ENCODE results near the gene KRTAP5-7. TPM values are rescaled to one million over a fixed set of nuclear protein-coding genes. Genes with fewer than 3 reads are reported as not detected.

Gene KRTAP5-7
- total RNA-seq, 2 experiments from 2014 or later: not detected

DNA sequence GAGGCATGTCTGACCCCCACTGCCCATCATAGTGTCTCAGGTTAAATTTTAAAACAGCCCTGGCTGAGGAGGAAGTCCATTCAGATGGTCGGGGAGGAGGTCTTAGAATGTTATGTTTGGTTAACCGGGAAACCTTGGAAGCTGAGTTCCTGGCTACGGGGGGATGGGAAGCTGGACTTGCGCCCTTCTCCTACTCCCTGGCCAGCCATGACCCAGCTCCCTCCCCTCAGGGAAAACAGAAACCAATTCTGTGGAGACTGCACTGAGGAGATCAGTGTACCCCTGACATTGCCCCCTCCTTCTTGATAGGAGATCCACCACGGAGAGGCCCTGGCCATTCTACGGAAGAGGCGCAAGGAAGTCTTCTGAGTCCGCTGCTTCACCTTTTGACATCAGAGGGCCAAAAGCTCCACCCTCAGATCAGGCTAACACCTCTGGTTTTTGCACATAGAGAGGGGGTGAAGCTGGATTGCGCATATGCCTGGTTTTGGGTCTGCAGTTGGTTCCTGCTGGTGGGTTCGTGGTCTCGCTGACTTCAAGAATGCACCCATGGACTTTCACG is 18.4 kb downstream of the KRTAP5-7 start:
- H3K27me3 Mint-ChIP-seq: peaks cover 23% of the 10 kb centered on the region
- CTCF ChIA-PET: no interaction called here
- H3K36me3 Mint-ChIP-seq: peaks cover 1% of the 10 kb centered on the region
- no peak overlapping the region for H3K4me3 Mint-ChIP-seq
- peaks cover 2% of the 10 kb centered on the region for H3K9me3 Mint-ChIP-seq (ENCODE audit: low read depth)
- no peak overlapping the region for H3K27ac Mint-ChIP-seq
- ATAC-seq (no peak), DNase-seq (no peak)
- H3K4me1 Mint-ChIP-seq: peaks cover 7% of the 10 kb centered on the region

DNA sequence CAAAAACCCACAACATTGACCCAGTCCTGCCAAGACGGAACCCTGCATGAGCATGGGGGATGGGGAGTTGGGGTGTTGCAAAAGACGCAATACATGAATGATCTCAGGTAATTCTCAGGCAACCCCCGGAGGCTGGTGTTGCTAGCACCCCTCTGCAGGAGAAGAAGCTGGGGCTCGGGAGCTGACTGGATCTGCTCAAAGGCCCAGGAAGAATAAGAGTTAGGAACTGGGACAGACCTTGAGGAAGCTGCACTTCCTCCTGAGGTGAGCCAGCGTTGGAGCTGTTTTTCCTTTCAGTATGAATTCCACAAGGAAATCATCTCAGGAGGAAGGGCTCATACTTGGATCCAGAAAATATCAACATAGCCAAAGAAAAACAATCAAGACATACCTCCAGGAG is 21.1 kb downstream of the KRTAP5-7 start, which contains the start of gene KRTAP5-9:
Gene KRTAP5-9, plus strand, starts transcription at position 301 of the 400 bp plus-strand sequence. CDS start 238 bp downstream, outside the sequence.
- CTCF ChIA-PET: no interaction called here
- no peak for DNase-seq
- Mint-ChIP-seq H3K27ac (no peak within 1 kb of the TSS), H3K9me3 (ENCODE audit: low read depth) (no peaks in the 10 kb centered on the region), H3K4me3 (no peak within 1 kb of the TSS), H3K36me3 (no peaks in the 10 kb centered on the region), H3K4me1 (peaks cover 7% of the 10 kb centered on the region), H3K27me3 (peaks cover 20% of the 10 kb centered on the region)
- ATAC-seq: no peak

DNA sequence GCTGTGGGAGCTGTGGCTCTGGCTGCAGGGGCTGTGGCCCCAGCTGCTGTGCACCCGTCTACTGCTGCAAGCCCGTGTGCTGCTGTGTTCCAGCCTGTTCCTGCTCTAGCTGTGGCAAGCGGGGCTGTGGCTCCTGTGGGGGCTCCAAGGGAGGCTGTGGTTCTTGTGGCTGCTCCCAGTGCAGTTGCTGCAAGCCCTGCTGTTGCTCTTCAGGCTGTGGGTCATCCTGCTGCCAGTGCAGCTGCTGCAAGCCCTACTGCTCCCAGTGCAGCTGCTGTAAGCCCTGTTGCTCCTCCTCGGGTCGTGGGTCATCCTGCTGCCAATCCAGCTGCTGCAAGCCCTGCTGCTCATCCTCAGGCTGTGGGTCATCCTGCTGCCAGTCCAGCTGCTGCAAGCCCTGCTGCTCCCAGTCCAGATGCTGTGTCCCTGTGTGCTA is 21.7 kb downstream of the KRTAP5-7 start:
- H3K36me3 Mint-ChIP-seq: no peaks in the 10 kb centered on the region
- H3K4me1 Mint-ChIP-seq: peaks cover 3% of the 10 kb centered on the region
- no peak for ATAC-seq
- H3K27me3 Mint-ChIP-seq: peaks cover 16% of the 10 kb centered on the region
- CTCF ChIA-PET: no interaction called here
- no peak overlapping the region for H3K27ac Mint-ChIP-seq
- no peaks in the 10 kb centered on the region for H3K9me3 Mint-ChIP-seq (ENCODE audit: low read depth)
- no peak for DNase-seq
- H3K4me3 Mint-ChIP-seq: no peak overlapping the region

DNA sequence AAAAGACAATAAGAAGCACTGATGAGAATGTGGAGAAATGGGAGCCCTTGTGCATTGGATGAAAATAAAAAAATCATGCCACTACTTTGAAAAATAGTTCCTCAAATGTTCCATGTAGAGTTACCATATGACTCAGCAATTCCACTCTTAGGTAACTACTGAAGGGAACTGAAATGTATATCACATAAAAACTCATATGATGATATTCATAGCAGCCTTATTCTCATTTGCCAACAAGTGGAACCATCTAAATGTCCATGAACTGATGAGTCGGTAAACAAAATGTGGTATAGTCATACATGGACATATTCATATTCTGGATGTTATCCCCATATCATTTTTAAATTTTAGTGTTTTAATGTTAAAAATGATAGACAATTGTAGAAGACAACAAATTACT is 24.6 kb downstream of the KRTAP5-7 start:
- peaks cover 14% of the 10 kb centered on the region for H3K27me3 Mint-ChIP-seq
- CTCF ChIA-PET: no interaction called here
- no peaks in the 10 kb centered on the region for H3K36me3 Mint-ChIP-seq
- H3K9me3 Mint-ChIP-seq (ENCODE audit: low read depth): no peaks in the 10 kb centered on the region
- ATAC-seq: no peak
- peaks cover 3% of the 10 kb centered on the region for H3K4me1 Mint-ChIP-seq
- DNase-seq: no peak
- H3K27ac Mint-ChIP-seq: no peak overlapping the region
- no peak overlapping the region for H3K4me3 Mint-ChIP-seq

DNA sequence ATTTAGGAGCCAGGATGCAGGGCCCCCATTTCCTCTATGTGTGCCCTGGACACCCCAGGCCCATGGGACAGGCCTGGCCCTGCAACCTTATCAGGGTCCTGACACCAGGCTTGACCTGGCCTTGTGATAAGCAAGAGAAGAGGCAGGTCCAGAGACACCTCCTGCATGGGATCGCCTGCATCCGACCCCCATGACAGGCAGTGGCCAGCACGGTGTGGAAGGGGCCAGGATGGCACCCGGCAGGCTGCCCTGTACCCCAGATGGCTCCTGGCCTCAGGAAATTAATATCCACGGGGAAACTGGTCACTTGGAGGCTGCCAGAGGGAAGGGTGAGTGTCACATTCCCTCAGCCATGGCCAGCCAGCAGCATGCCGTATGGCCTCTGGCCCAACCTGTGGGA is 27.9 kb downstream of the KRTAP5-7 start:
- ATAC-seq (no peak), DNase-seq (no peak)
- H3K36me3 Mint-ChIP-seq: no peaks in the 10 kb centered on the region
- H3K4me1 Mint-ChIP-seq: no peaks in the 10 kb centered on the region
- CTCF ChIA-PET: no interaction called here
- peaks cover 22% of the 10 kb centered on the region for H3K27me3 Mint-ChIP-seq
- H3K4me3 Mint-ChIP-seq: no peak overlapping the region
- no peak overlapping the region for H3K27ac Mint-ChIP-seq
- no peaks in the 10 kb centered on the region for H3K9me3 Mint-ChIP-seq (ENCODE audit: low read depth)

DNA sequence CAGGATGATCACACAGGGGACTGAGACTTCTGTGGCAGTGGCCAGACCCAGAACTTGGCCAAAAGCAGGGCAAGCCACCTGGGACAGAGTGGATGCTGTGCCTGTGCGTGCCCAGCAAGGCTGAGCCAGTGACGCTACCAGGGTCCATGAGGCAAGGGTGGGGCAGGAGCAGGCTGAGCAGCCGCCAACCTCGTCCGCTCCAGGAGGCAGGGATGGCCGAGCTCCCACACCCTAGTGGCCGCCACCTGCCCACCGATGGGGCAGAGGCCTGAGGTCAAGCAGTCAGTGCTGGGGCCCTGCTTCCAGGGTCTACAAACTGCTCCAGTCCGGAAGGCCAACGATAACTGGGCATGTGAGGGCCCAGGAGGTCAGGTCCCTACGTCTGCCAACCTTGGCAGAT is 28.4 kb downstream of the KRTAP5-7 start:
- no peaks in the 10 kb centered on the region for H3K4me1 Mint-ChIP-seq
- H3K27ac Mint-ChIP-seq: no peak overlapping the region
- H3K4me3 Mint-ChIP-seq: no peak overlapping the region
- CTCF ChIA-PET: no interaction called here
- H3K27me3 Mint-ChIP-seq: peaks cover 22% of the 10 kb centered on the region
- H3K9me3 Mint-ChIP-seq (ENCODE audit: low read depth): no peaks in the 10 kb centered on the region
- ATAC-seq (no peak), DNase-seq (no peak)
- no peaks in the 10 kb centered on the region for H3K36me3 Mint-ChIP-seq

DNA sequence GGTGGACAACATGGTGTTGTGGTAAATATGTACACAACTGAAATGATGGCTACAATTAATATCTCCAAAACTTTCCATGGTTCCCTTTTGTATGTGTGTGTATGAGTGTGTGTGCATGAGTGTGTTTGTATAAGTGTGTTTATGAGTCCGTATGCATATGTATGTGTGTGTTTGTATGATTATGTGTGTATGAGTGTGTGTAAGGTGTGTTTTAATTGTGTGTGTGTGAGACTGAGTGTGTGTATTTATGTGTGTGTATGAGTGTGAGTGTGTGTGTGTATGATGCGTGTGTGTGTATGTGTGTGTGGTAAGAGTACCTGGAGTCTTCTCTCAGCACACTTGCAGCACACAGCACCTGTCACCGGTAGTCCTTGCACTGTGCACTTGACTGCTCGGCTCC is 29.0 kb downstream of the KRTAP5-7 start:
- Mint-ChIP-seq H3K4me1 (no peaks in the 10 kb centered on the region), H3K36me3 (no peaks in the 10 kb centered on the region), H3K9me3 (ENCODE audit: low read depth) (no peaks in the 10 kb centered on the region), H3K27me3 (peaks cover 23% of the 10 kb centered on the region), H3K4me3 (no peak overlapping the region), H3K27ac (no peak overlapping the region)
- DNase-seq (no peak), ATAC-seq (no peak)
- CTCF ChIA-PET: no interaction called here

DNA sequence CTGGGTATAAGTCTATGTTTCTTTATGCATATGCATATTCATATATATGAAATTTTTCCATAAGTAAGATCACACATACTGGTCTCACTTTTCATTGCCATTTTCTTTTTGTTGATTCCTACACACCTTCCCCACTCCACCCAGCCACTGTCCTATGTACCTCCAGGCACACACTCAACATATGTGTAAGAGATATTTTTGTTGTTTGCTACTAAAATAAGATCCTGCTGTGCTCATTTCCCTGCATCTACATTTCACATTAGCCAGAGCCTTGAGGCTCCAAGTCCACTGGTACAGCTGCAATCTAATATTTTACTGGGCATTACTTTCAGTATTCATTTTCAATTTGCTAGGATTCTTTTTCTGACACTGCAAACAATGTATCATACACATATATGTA is 30.2 kb downstream of the KRTAP5-7 start:
- Mint-ChIP-seq H3K9me3 (ENCODE audit: low read depth) (no peaks in the 10 kb centered on the region), H3K4me3 (no peak overlapping the region), H3K27me3 (peaks cover 30% of the 10 kb centered on the region), H3K36me3 (no peaks in the 10 kb centered on the region), H3K27ac (no peak overlapping the region), H3K4me1 (no peaks in the 10 kb centered on the region)
- DNase-seq: no peak
- no peak for ATAC-seq
- CTCF ChIA-PET: no interaction called here

DNA sequence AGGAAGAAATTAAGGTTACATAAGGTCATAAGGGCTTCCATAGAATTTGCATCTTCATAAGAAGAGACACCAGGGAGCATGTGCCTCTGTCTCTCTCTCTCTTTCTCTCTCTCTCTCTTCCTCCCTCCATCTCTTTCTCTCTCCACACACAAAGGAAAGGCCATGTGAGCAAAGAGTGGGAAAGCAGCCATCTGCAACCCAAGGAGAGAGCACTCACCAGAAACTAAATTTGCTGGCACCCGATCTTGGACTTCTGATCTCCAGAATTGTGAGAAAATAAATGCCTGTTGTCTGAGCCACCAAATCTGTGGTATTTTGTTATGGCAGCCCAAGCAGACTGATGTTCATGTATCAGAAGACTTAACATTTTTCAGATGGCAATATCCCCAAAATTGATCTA is 31.9 kb downstream of the KRTAP5-7 start:
- ATAC-seq (no peak), DNase-seq (no peak)
- Mint-ChIP-seq H3K4me1 (no peaks in the 10 kb centered on the region), H3K27me3 (peaks cover 42% of the 10 kb centered on the region), H3K27ac (no peak overlapping the region), H3K9me3 (ENCODE audit: low read depth) (no peaks in the 10 kb centered on the region), H3K4me3 (no peak overlapping the region), H3K36me3 (no peaks in the 10 kb centered on the region)
- CTCF ChIA-PET: no interaction called here

DNA sequence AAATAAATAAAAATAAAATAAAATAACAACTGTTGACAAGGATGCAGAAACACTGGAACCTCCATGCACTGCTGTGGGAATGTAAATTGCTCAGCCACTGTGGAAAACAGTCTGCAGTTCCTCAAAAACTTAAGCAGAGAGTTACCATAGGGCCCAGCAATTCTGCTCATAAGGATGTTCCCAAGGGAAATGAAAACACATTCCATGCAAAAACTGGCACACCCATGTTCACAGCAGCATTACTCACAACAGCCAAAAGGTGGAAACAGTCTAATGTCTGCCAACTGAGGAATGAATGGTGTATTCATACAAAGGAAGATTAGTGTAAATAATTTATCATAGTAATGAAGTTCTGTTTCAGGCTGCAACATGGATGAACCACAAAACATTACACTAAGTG is 35.1 kb downstream of the KRTAP5-7 start:
- peaks cover 47% of the 10 kb centered on the region for H3K27me3 Mint-ChIP-seq
- no peak overlapping the region for H3K27ac Mint-ChIP-seq
- DNase-seq (no peak), ATAC-seq (no peak)
- CTCF ChIA-PET: no interaction called here
- H3K9me3 Mint-ChIP-seq (ENCODE audit: low read depth): no peaks in the 10 kb centered on the region
- no peaks in the 10 kb centered on the region for H3K4me1 Mint-ChIP-seq
- no peak overlapping the region for H3K4me3 Mint-ChIP-seq
- no peaks in the 10 kb centered on the region for H3K36me3 Mint-ChIP-seq

DNA sequence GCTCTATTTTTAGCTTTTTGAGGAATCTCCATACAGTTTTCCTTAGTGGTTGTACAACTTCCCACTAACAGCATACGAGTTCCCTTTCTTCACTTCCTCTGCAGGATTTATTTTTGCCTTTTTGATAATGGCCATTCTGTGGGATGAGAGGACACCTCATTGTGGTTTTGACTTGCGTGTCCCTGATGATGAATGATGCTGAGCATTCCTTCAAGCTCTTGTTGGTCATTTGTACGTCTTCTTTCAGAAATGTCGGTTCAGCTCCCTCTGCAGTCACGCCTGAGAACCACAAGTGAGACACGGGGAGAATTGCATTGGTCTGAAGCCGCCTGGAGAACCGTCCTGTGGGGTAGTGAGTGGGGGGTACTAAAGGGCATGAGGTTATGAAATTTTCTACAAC is 36.3 kb downstream of the KRTAP5-7 start:
- Mint-ChIP-seq H3K27ac (no peak overlapping the region), H3K36me3 (no peaks in the 10 kb centered on the region), H3K9me3 (ENCODE audit: low read depth) (no peaks in the 10 kb centered on the region), H3K4me3 (no peak overlapping the region), H3K27me3 (peaks cover 38% of the 10 kb centered on the region), H3K4me1 (no peaks in the 10 kb centered on the region)
- ATAC-seq (no peak), DNase-seq (peak; percentile 44)
- CTCF ChIA-PET: interaction anchor here (1.1 kb wide), 1 partner anchor 70 kb away, joined by 3 read pairs; no protein-coding TSS in a partner anchor

DNA sequence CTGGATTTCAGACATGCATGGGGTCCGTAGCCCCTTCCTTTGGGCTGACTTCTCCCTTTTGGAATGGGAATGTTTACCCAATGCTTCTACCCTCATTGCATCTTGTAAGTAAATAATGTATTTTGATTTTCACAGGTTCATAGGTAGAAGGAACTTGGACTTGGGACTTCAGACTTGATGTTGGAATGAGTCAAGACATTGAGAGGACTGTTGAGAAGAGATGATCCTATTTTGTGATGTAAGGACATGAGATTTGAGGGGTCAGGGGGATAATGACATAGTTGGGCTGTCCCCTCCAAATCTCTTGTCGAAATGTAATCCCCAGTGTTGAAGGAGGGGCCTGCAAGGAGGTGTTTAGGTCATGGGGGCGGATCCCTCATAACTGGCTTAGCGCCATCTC is 37.4 kb downstream of the KRTAP5-7 start:
- DNase-seq: no peak
- H3K9me3 Mint-ChIP-seq (ENCODE audit: low read depth): no peaks in the 10 kb centered on the region
- CTCF ChIA-PET: interaction anchor here (1.1 kb wide), 1 partner anchor 71 kb away, joined by 3 read pairs; no protein-coding TSS in a partner anchor
- H3K27me3 Mint-ChIP-seq: peaks cover 34% of the 10 kb centered on the region
- H3K4me1 Mint-ChIP-seq: no peaks in the 10 kb centered on the region
- no peak overlapping the region for H3K27ac Mint-ChIP-seq
- no peak for ATAC-seq
- H3K36me3 Mint-ChIP-seq: no peaks in the 10 kb centered on the region
- no peak overlapping the region for H3K4me3 Mint-ChIP-seq

DNA sequence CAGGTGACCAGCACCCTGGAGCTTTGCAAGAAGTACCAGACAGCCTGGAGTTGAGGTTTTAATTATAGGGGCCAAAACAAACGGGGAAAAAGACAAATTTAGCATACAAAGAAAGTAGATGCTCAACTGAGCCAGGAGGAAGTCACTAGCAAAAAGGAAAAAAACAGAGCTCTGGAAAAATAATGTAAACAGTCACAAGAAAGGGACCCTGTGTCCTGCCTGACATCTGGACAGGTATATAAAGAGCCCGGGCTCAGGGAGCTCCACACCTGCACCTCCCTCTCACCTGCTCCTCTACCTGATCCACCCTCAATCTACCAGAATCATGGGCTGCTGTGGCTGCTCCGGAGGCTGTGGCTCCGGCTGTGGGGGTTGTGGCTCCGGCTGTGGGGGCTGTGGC is 38.2 kb downstream of the KRTAP5-7 start, which contains the start of gene KRTAP5-10:
Gene KRTAP5-10, plus strand, starts transcription at position 301 of the 400 bp plus-strand sequence. Its CDS starts 25 bp downstream, at position 326.
- Mint-ChIP-seq H3K27me3 (peaks cover 34% of the 10 kb centered on the region), H3K27ac (no peak within 1 kb of the TSS), H3K4me1 (no peaks in the 10 kb centered on the region), H3K36me3 (no peaks in the 10 kb centered on the region), H3K9me3 (ENCODE audit: low read depth) (no peaks in the 10 kb centered on the region), H3K4me3 (no peak within 1 kb of the TSS)
- ATAC-seq: no peak
- CTCF ChIA-PET: no interaction called here
- no peak for DNase-seq

DNA sequence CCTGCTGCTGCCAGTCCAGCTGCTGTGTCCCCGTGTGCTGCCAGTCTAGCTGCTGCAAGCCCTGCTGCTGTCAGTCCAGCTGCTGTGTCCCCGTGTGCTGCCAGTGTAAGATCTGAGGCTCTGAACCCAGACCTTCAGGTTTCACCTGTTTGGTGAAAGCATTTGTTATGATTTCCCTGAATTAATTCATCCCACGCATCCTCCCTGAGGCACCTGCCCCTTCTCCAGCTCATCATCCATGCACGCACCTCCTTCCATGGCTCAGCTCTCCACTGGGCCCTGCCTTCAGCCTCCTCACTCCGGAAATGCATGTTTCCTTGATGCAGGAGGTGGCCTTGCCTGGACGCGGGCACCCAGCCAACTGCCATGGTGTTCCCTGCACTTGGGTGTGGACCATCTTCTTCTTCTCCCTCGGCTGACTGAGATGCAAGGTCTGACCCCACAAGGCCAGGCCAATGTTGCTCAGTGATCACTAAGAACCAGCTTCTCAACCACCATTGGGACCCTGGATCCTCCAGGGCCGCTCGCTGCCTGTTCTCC is 39.1 kb downstream of the KRTAP5-7 start:
- H3K4me1 Mint-ChIP-seq: no peaks in the 10 kb centered on the region
- H3K9me3 Mint-ChIP-seq (ENCODE audit: low read depth): no peaks in the 10 kb centered on the region
- no peak overlapping the region for H3K4me3 Mint-ChIP-seq
- CTCF ChIA-PET: no interaction called here
- H3K27me3 Mint-ChIP-seq: peaks cover 29% of the 10 kb centered on the region
- no peaks in the 10 kb centered on the region for H3K36me3 Mint-ChIP-seq
- H3K27ac Mint-ChIP-seq: no peak overlapping the region
- ATAC-seq (no peak), DNase-seq (no peak)
